Keratinocyte (primary cell): Measurements from ENCODE around the gene TP63.

ENCODE experiments used
- CTCF ChIP-seq, 3 experiments: IDR thresholded peaks in 1 of 3; conservative IDR thresholded peaks in 1 of 3; optimal IDR thresholded peaks in 1 of 3; 2 replicates in 2 of 3; 3 replicates in 1 of 3; pipeline versions ENCODE3 to v1.5.1; 2011; ENCODE audit warnings: low read length in 3 of 3, mild to moderate bottlenecking in 3 of 3, moderate library complexity in 2 of 3, control low read depth in 1 of 3, inconsistent platforms in 1 of 3; ENCODE audit not compliant: insufficient read depth in 2 of 3; ENCODE audit errors: extremely low read depth in 1 of 3
- EZH2 ChIP-seq: IDR thresholded peaks from one replicate; pipeline ENCODE4 v1.6.1; 2012; ENCODE audit warnings: inconsistent platforms, mild to moderate bottlenecking, low read length, moderate library complexity

- no peak for TF ChIP-seq CTCF (optimal IDR thresholded peaks at IDR 0.05 in 1 of 3, IDR thresholded peaks at IDR 0.05 in 1 of 3, conservative IDR thresholded peaks at IDR 0.05 in 1 of 3; ENCODE audit: extremely low read depth in 1 of 3, insufficient read depth in 2 of 3, low read length in 3 of 3)
- TF ChIP-seq EZH2, result no peak
Observed at GRCh38 chr3:189890496-189890895, 259.3 kb downstream of the TP63 start.
